Kidney epithelial cell (primary cell): ENCODE measurements around the gene UTP25. TPM values are rescaled to one million over a fixed set of nuclear protein-coding genes. Genes with fewer than 3 reads are reported as not detected.
"Not testable (repeated sequence)": the region's sequence is repeated elsewhere in the genome, so short reads cannot be mapped to it uniquely, and the experiment has no call there.

Experiments used
- DNase-seq: peaks from one replicate; pipeline ENCODE4 v3.0.0-alpha.2; 2010; ENCODE audit warnings: low read depth
- H3K27me3 ChIP-seq: 2 replicates; pipeline ENCODE4 v1.6.0; 2011; ENCODE audit warnings: low read length; ENCODE audit not compliant: control insufficient read depth, insufficient read depth
- H3K36me3 ChIP-seq: 2 replicates; pipeline ENCODE4 v1.5.1; 2011; ENCODE audit warnings: low read length; ENCODE audit not compliant: control insufficient read depth, insufficient read depth
- H3K4me3 ChIP-seq: 2 replicates; pipeline ENCODE4 v1.5.1; 2011; ENCODE audit warnings: low read depth, mild to moderate bottlenecking, control low read depth, low read length
- total RNA-seq: library from RNA; depleted of rRNA; stranded (reverse); fragments of >200 nt; gene quantifications from 2 replicates; pipeline ENCODE4 v1.2.3, GENCODE V29; 2015
- TF ChIP-seq, protein P1 (sequence below): IDR thresholded peaks from 2 replicates; pipeline ENCODE4 v1.5.1; 2011; ENCODE audit warnings: mild to moderate bottlenecking, moderate library complexity, low read length, control low read depth, inconsistent platforms; ENCODE audit not compliant: insufficient read depth, poor library complexity, severe bottlenecking

UTP25 gene
- total RNA-seq, 1 donor from 2014 or later, result 14.6 TPM

DNA sequence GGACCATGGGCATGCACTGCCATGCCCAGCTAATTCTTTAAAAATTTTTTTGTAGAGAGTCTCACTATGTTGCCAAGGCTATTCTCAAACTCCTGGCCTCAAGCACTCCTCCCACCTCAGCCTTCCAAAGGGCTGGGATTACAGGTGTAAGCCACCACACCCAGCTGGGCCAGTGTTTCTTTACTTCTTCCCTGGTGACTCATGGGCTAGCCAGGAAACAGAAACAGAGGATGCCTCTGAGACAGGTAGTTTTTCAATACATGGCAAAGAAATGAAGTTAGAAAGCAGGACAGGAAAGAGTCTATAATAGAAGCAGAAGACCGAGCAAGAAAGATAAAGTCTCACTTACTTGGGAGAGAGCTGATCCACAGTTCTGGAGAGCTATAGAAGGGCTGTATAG lies 35.9 kb upstream of the UTP25 start:
- no peaks in the 10 kb centered on the region for H3K36me3 ChIP-seq
- TF ChIP-seq, protein P1, sequence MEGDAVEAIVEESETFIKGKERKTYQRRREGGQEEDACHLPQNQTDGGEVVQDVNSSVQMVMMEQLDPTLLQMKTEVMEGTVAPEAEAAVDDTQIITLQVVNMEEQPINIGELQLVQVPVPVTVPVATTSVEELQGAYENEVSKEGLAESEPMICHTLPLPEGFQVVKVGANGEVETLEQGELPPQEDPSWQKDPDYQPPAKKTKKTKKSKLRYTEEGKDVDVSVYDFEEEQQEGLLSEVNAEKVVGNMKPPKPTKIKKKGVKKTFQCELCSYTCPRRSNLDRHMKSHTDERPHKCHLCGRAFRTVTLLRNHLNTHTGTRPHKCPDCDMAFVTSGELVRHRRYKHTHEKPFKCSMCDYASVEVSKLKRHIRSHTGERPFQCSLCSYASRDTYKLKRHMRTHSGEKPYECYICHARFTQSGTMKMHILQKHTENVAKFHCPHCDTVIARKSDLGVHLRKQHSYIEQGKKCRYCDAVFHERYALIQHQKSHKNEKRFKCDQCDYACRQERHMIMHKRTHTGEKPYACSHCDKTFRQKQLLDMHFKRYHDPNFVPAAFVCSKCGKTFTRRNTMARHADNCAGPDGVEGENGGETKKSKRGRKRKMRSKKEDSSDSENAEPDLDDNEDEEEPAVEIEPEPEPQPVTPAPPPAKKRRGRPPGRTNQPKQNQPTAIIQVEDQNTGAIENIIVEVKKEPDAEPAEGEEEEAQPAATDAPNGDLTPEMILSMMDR, result no peak
- no peak overlapping the region for H3K4me3 ChIP-seq
- no peaks in the 10 kb centered on the region for H3K27me3 ChIP-seq
- no peak for DNase-seq

DNA sequence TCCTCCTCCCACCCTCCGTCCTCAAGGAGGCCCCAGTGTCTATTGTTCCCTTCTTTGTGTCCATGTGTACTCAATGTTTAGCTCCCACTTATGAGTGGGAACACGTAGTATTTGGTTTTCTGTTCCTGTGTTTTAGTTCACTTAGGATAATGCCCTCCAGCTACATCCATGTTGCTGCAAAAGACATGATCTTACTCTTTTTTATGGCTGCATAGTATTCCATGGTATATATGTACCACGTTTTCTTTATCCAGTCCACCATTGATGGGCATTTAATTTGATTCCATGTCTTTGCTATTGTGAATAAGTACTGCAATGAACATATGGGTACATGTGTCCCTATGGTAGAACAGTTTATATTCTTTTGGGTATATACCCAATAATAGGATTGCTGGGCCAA lies 34.1 kb upstream of the UTP25 start:
- not testable (repeated sequence) for H3K4me3 ChIP-seq, DNase-seq, H3K36me3 ChIP-seq, H3K27me3 ChIP-seq

DNA sequence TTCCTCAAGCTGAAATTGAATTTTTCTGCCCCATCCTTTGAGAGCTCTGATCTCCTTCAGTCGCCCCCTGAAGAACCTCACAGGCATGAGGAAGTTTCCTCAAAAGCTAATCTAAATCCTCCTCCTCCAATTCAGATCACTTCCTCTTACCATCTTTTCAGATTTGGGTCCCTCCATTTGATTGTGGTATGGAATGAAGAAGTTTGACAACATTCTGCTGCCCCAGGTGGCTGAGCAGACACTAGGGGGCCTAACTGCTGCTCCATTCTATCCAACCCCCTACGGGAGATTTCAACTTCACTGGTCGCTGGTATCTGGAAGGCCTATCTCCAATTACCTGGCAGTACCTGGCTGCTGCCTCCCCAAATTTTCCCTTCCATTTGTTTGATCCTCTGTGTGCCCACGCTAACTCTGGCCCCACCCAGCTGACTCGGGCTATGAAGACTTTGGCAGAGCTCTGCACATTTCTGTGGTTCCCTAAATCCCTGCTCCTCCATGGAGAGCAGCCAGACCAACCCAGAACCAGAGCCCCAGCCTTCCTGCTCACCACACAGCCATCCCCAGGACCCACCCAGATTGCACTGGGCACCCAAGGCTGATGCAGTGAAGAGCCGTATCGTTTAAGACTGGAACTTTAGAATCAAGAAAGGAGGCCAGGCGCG lies 29.7 kb upstream of the UTP25 start:
- Histone ChIP-seq H3K4me3 (no peak overlapping the region), H3K36me3 (no peaks in the 10 kb centered on the region), H3K27me3 (no peaks in the 10 kb centered on the region)
- DNase-seq, result no peak
- TF ChIP-seq, protein P1, result peak; percentile 24

DNA sequence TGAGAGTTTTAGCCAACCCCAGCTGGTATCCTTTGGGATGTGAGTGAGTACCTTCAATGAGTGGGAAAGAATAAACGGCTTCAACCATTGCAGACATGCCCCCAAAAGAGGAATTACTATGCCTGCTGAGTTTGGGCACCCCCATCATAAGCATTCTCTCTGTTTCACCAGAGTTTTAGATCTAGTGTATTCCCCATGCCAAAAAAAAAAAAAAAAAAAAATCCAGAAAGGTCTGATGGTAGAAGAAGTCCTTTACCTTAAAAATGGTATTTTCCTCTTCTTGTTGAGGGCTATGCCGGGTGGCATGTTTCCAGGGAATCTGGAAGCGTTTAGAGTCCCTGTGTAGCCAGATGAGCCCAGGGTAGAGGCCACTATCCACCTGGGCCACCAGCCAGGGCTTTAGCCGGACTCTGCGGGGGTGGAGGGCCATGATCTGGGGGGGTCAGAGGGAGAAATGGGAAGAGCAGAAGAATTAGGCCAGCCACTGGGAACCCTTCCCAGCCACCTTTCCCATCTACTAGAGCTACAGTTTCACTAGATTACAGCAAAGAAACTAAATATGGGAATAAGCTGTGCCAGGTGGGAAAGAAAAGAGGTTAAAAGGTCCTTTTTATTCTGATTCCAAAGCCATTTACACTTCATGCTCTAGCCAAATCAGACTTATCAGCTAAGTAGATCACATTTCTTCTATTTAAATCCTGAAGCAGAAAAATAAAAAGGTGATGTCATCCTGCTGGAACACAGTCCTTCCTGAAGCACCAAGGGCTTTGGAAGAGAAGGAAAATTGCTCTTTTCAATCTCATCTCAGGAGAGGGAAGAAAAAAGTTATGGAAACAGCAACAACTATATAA lies 26.6 kb upstream of the UTP25 start:
- H3K27me3 ChIP-seq, result no peaks in the 10 kb centered on the region
- H3K36me3 ChIP-seq, result no peaks in the 10 kb centered on the region
- TF ChIP-seq, protein P1, result no peak
- H3K4me3 ChIP-seq, result no peak overlapping the region
- DNase-seq, result no peak

DNA sequence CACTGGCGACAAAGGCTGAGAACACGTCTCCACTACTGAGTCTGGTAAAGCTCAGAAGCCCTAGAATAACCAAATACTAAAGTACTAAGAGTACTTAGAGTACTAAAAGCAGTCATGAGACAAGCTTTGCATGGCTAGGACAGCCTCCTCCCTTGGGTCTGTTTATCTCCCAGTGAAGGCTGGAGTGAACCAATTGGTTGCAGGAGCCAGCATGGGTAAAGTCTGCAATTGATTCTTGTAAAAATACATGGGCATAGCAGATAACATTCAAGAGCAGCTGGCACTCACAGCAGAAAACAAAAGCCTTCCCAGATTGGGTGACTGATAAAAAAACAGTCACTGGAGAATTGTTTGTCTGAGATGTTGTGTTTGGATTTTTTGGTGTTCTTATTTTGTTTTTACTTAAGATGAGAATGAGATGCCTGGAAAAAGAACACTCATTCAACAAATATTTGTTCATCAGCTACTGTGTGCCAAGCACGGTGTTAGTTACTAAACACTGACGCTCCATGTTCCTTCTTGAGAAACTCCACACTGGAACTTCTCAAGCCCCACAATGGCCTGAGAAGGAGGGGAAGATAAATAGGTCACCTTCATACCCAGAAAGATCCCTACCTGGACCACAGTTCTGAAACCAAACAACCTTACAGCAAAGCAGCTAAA lies 25.5 kb upstream of the UTP25 start:
- TF ChIP-seq, protein P1, result no peak
- DNase-seq, result no peak
- no peak overlapping the region for H3K4me3 ChIP-seq
- no peaks in the 10 kb centered on the region for H3K27me3 ChIP-seq
- H3K36me3 ChIP-seq, result no peaks in the 10 kb centered on the region

DNA sequence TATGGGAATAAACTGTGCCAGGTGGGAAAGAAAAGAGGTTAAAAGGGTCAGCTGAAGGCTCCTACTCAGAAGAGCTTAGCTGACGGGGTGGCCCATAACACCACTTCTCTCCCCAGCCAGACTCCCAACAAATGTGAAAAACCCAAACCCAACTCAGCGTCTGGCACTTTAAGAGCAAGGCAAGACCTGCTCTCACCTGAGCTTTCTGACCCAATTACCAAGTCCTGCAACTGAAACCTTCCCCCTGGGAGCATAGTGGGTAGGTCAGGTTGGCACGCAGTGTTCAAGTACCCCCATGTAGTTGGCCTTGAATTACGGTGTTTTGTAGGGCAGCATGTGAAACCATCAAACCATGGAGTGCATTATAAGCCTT lies 25.0 kb upstream of the UTP25 start:
- DNase-seq, result no peak
- H3K27me3 ChIP-seq, result no peaks in the 10 kb centered on the region
- H3K36me3 ChIP-seq, result no peaks in the 10 kb centered on the region
- no peak overlapping the region for H3K4me3 ChIP-seq
- TF ChIP-seq, protein P1, result no peak
